UCSD-AML1 (cell line): ENCODE data around the gene IQSEC1.
A peak's percentile ranks its signal among the peaks of the same experiment; 100 is the strongest.

ENCODE experiments used
- DNase-seq: peaks from one replicate; lab custom pipeline; 2025; ENCODE audit not compliant: unreplicated experiment; lab: John Stamatoyannopoulos, UW

Gene IQSEC1

DNA sequence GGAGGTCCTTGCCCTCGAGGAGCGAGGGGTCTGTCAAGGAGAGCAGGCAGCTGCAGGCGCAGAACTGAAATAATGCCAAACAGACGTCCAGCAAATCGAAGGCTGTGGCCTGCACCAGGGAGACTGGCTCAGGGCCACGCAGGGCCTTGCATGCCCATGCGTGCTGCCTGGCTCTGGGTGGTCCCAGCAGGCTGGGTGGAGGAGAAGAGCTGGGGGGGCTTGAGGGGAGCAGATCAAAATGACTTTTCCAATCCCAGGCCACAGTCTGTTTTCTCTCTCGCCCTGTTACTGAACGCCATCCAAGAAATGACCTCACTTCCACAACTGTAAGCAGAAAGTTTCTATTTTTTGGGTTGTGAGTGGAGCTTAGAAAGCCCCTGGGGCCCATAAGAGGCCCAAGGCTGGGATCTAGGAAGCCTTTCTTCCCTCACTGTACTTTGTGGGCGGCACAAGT lies 134.9 kb downstream of the IQSEC1 start:
- DNase-seq: no peak

DNA sequence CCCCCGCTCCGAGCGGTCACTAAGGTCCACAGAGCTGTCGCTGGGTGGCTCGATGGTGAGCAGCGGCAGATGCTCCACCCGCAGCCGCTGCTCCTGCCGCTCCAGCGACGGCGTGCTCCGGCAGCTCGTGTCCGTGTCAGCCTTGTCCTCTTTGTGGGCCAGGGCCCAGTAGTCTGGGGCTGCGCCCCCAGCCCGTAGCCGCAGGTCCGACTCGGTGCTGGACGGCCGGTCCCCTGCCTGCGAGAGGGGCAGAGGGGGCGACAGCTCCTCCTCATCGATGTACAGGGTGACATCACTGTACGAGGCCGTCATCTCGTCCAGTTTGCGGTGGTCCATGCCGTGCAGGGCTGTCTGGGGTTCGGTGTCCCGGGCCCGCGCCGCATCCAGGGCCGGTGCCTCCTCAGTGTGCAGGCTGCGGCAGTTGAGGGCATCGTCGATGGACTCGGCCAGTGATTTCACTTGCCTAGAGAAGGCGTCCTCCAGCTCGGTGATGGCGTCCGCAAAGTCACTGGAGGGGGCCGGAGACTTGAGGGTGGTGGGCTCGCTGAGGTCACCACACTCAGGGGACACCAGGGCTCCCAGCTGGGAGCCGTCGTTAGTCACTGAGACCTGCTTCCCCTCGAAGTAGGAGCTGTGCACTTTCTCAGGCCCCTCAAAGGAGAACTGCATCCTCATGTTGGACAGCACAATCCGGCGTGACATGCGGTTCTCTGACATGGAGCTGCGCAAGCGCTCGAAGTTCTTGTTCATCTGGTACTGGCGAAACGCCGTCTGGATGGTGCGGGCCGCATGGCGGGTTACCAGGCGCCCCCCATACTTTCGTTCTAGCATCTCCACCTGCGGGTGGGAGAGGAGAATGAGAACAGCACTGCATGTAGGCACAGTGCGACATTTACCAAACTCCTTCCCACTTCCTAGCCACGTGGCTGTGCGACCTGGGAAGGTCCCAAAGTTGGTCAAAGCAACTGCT lies 137.1 kb downstream of the IQSEC1 start:
- no peak for DNase-seq

DNA sequence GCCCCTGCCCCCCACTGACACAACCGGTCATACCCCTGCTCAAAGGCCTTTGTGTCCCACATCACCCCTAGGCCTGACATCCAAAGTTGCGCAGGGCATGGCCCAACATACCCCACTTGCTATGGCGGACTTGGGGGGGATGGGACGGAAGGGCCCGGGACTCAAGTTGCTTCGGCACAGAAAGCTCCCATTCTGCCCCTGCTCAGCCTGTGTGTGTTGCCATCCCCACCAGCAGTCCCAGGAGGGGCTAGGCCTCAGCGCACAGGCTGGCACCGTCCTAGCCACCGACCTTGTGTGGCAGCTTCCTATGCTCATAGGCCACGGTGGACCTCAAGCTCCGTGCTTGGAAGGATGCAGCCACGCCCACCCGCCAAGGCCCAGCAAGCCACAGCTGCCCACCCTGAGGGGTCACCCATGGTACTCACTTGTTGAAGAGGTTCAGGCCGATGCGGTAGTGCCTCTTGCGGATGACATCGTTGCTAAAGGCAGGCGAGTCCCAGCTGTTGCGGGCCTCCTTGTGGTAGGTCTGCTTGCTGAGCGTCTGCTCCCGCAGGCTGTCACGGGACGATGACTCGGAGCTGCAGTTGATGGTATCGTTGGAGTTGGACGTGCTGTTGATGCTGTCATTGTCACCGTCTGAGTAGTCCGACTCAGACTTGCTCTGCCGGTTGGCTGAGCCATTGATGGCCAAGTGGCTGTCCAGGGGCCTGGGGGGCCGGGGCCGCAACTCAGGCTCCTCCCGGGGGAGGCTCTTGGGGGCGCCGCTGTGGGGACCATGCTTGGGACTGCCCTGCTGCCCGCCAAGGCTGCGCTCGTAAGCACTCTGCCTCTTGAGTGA lies 138.0 kb downstream of the IQSEC1 start:
- no peak for DNase-seq

DNA sequence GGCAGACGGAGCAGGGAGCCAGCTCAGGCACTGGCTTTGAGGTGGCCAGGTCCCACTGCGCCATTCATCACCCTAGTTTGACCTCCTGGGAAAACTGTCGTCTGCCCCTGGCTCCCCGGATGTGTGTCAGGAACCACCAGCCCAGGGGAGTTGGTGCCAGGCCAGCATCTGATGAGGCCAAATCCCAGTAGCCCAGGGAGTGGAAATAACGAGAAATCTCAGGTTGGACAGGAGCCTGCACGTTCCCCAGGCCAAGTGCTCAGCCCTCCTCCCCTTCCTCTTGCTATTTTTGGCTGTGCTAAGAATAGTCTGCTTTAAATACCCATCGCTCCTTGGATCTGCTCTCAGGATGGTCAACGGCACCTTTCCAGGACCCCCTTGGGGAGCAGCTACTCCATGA lies 138.8 kb downstream of the IQSEC1 start:
- DNase-seq: no peak

DNA sequence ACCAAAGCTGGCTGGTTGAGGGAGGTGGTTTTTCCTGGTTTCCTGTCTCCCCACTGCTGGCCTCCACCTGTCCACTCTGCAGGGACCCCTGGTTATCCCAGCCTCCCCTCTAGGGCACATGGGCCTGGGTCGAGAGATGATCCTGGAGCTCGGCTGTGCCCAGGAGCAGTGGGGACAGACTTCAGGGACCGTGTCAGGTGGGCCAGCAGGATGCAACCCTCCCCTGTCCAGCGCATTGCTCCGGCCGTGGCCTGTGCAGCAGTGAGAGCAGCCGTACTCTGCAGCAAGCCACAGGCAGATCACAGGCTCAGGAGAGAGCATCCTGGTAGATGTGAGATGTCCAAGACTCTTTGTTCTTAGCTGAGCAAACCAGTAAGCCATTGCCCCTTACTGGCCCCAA lies 139.3 kb downstream of the IQSEC1 start:
- no peak for DNase-seq

DNA sequence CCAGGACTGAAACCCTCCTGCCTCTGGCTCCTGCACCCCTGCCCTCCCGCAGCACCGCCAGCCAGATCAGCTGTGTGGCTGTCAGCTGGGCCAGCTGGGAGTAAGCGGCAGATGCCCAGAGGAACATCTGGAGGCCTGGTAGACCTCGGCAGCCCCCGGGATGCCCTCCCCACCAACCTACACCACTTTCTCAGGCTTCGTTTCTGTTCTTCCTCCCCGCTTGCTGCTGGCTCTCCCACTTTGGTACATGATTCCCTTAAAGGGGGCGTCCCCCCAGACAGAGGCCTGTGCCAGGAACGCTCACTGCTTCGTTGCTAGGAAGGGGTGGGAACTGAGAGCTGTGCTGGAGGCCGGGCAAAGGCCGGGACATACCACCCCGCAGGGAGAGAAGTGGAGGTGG lies 140.5 kb downstream of the IQSEC1 start:
- no peak for DNase-seq

DNA sequence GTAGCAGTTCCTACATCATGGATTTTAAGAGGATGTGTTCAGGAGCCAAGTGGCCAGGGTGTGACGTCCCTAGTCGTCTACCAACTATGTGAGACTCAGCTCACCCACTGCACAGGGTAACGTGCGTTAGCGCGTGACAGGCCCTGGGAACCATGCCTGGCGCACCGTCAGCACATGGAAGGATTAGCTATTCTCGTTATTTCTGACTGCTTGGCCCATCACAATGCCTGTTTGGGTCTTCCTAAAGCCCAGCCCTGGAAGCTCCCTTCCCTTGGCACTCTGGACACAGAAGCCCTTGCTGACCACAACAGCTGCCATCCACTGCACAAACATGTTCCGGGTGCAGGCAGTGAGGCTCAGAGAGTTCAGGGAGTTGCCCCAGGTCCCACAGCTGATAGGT lies 140.9 kb downstream of the IQSEC1 start:
- DNase-seq: no peak

DNA sequence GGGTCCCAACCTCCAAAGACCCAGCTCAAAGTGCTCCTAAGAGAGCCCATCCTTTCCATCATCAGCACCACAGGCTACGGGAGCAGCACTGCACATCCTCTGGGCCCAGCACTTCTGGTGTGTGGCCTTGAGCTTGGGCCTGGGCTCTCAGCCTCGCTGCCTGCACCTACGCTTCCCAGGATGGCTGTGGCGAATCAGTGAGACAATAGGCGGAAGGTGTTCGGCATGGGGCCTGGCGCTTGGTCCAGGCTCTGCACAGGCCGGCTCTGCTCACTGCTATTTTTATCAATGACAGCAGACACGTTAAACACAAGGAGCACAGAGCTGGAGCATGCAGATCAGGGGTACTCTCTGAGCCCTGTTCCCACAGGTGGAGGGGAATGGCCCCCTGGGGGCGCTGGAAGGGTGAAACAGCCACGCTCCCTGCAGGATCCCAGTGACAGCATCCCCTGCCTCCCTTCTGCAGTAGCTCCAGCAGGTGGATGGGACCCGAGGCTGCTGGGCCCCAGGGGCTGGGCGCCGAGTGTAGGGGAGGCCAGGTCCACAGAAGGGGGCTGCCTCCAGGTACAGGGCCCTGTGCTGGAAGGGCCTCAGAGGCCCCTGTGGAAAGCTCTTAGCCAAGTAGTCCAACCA lies 141.8 kb downstream of the IQSEC1 start:
- DNase-seq: no peak

DNA sequence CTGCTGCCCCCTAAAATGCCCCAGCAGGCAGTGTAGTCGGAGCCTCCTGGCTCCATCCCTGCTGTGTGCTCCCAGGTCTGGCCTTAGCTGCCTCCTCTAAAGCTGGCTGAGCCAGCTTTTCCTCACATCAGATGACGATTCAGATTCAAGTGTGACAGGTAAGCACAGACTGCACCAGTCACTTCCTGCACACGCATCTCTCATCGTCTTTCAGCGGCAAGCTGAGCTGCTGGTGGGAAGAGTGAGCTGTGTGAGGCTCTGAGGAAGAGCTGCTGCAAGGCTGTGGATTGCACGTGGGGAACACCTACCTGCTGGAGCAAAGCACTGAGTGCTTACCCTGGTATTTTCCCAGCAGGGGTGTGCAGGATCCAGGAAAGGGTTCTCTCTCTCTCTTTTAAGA lies 143.4 kb downstream of the IQSEC1 start:
- DNase-seq: no peak

DNA sequence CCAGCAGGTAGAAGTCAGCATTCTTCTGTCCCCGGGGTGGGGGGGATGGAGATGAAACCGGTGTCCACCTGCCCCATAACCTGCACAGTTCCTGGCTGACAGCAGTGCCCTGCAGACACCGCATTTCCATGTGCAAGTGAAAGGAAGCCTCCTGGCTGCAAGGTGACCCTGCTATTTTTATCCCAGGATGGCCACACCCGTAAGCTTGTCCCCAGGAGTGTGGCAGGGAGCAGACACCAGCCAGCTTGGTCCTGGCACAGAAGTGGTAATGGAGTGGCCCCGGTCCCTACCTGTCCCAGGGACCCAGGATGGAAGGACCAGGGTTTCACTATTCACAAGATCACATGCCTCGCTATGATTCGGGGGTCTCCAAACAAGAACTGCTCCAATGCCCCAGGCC lies 146.6 kb downstream of the IQSEC1 start:
- DNase-seq: no peak

DNA sequence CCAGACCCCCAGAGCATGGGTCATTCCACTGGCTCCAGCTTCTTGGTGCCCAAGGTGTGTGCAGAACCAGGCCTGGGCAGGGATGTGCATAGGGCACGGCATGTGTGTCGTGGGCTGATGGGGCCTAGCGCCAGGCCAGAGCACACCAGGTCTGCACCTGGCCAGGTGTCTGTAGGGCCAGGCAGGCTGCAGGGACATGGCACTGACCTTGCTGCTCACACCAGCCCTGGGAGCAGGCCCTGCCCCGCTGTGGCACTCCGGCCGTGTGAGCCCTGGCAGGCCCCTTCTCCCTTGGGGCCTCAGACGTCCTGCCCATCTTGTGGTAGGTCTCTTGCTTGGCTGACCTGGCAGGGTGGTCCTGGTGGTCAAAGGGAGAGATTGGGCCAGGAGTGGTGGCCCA lies 147.6 kb downstream of the IQSEC1 start:
- no peak for DNase-seq

DNA sequence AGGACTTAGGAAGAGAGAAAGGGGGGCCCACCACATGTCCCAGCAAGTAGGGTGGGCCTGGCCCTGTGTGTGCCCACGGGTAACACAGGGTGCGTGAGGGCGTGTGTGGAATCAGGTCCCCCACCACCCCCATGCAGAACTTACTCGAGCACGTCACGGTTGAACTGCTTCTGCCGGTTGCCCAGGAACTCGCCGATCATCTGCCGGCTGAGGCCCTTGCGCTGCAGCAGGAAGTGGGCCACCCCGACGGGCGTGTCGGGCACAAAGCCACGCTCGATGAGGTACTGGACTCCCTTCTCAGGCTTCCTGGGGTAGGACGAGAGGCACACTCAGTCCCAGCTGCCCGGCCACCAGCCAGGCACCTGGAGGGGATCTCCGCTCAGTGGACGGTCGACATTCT lies 148.8 kb downstream of the IQSEC1 start:
- DNase-seq: no peak

DNA sequence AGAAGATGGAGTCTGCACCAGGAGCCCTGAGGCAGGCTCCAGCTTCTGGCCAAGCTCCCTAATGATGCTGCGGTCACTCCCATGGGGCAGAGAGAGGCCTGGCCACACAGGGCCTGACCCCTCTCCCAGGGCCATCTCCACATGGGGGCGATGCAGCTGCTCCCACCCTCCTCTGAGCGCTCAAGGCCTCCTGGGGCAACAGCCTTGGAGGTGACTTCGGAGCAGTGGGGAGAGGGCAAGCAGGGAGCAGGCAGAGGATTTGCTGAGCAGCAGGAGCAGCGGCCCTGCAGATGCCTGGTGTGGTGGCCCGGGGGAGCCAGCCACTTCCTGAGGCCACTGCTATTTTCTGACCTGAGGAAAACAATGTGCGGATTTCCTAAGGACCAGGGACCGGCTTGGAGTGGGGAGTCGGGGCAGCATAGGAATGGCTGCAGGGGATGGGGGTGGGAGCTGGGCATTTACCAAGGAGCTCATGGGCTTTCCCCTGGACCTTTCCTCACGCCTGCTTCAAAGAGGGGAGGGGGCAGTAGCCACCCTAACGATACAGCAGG lies 150.3 kb downstream of the IQSEC1 start:
- no peak for DNase-seq

DNA sequence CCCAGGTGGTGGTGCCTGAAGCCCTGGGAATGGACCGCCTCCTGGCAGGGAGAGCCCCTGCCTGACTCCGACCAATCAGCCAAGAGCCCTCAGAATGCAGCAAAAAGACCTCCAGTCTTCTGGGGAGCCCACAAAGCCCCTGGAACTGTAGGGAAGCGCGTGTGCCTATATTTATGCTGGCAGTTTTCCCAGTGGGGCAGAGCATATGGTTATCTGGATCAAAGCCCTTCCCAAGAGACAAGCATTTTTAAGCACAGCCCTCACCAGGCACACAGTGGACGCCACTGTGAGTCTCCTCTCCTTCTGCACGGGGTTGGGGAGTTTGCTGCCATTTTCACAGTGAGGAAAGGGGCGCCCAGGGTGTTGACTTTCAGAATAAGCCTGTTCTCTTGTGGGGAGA lies 150.9 kb downstream of the IQSEC1 start:
- no peak for DNase-seq

DNA sequence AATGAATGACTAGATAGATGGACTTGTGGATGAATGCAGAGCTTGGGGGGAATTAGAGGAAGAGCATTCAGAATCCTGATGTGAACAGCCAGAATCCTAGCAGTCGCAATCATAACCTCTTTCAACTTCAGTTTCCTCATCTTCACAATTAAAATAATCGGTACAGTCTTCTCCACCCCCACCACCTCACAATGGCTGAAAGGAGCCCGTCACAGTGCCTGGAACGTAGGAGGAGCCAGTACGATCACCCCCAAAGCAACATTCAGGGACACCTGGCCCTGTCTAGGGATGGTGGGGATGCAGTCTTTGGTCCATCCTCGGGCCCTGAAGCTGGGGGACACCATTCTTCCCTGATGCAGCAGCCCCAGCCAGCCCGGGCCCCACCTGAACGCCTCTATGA lies 151.5 kb downstream of the IQSEC1 start:
- DNase-seq: no peak

DNA sequence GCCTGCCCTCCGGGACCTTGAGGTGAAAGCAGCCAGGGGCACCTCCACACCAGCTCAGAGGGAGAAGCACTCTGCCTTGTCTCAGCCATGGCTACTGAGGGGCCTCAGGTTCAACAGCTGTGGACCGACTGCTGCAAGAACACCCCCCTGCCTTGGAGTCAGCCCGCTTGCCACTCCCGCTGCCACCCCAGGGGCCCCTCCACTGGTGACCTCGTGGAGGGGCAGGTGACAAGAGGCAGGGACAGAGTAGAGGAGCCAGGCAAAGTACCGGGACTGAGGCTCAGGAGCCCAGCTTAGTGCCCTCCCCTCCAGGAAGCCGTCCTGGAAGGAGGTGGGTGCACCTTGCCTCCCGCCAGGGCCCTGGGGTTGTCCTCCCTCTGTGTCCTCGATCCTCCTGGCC lies 152.3 kb downstream of the IQSEC1 start:
- no peak for DNase-seq

DNA sequence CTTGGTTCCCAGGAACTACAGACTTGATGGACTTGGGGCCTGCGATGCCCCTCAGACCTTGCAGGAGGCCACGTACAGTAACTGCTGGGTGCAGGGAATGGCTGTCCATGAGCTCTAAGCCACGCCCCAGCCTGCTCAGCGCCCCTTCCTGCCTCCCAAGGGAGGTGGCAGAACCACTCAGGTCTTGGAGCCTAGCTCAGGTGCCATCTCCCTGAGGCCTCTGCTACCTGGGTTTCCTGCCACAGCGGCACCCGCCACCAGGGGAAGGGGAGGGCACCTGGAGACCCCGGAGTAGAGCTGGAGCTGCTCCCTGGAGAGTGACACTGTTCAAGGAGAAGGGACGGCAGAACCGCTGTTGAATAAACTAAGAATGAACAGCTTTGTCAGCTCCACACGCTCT lies 154.0 kb downstream of the IQSEC1 start:
- DNase-seq: no peak

DNA sequence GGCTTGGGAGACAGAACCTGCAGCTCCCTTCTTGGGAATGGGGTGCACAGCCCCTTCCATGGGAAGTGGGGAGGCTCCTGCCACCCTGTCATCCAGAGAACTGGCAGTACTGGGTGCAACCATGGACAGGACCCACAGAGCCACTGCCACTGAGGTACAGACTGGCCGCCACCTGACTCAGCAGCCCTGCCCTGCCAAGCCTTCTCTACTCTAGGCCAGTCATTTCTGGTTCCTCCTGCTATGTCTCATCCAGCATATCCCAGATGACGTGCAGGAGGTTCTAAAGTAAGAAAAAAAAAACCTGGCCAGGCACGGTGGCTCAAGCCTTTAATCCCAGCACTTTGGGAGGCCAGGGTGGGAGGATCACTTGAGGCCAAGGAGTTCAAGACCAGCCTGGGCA lies 155.0 kb downstream of the IQSEC1 start:
- no peak for DNase-seq

DNA sequence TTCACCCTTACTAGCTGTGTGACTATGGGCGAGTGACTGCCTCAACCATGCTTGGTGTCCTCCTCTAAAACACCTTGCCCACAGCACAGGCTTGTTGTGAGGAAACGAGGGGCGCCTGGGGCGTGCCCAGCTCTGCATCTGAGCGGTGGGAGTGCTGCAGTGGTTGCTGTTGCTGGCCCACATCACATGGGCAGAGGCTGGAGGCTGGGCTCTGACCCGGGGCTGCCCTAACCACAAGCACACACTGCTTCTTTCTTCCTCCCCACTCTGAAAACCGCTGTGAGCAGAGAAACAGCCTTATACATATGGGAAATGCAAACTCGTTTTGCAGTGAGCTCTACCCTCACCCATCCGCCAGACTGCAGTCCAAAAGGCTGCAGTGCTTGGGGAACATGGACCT lies 157.1 kb downstream of the IQSEC1 start:
- DNase-seq: peak; percentile 76

DNA sequence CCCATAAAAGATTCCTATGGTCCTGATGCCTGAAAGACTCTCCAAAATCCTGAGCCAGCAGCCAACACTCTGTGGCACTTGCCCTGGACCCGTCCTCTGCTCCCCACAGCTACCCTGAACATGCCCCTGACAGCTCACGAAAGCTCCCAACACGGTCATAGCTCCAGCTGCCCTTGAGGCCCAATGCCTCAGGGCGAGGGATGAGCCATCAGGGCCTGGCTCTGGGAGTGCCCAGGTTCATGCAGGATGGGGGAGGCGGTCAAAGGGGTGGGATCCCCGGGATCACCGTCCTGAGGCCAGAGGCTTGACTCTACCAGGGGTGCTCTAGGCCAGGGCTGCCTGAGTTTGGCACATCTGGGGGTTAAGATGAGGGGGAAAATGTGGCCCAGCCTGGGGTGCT lies 159.1 kb downstream of the IQSEC1 start:
- DNase-seq: no peak

DNA sequence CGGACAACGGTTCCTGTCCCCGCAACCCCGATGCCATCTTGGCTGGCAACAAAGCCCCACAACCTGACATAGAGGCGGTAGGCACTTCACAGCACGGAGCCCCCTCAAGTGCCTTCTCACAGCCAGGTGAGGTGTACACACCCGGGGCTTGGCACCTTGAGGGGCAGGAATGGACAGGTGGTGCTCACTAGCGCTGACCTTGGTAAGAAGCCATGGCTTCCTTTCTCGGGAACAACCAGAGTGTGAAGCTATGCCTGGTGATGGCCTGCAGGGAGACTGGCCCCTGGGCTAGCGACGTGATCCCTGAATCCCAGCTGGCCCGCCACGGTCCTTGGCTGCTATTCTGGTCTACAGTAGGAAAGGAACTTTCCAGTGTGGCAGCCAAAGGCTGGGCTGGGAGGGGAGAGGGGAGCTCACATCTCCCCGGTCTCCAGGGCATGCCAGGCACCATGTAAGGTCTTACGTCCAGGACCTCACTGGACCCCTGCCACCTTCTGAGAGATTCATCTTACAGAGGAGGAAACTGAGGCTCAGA lies 161.3 kb downstream of the IQSEC1 start:
- DNase-seq: no peak
